Loucy (cell line): ENCODE data around the gene EFHB.
"Not testable (repeated sequence)": the region's sequence is repeated elsewhere in the genome, so short reads cannot be mapped to it uniquely, and the experiment has no call there.

Experiments used
- H2AFZ ChIP-seq: fragments of 200-600 bp; sonication (generic); 2 replicates; pipeline ENCODE4 v1.6.0; 2016; ENCODE audit warnings: antibody characterized with exemption, mild to moderate bottlenecking, low read length, moderate library complexity
- H3F3A ChIP-seq: fragments of 200-600 bp; 2 replicates; pipeline ENCODE4 v1.6.0; 2016; ENCODE audit warnings: antibody characterized with exemption, low read depth, mild to moderate bottlenecking
- H3K27me3 ChIP-seq: fragments of 200-600 bp; sonication (generic); 2 replicates; pipeline ENCODE4 v1.6.1; 2014; ENCODE audit warnings: low read length, mild to moderate bottlenecking; ENCODE audit not compliant: insufficient read depth, poor library complexity, severe bottlenecking
- H3K36me3 ChIP-seq: fragments of 200-600 bp; sonication (generic); 2 replicates; pipeline ENCODE4 v1.6.1; 2016; ENCODE audit warnings: low read length; ENCODE audit not compliant: insufficient read depth
- H3K4me1 ChIP-seq: fragments of 200-600 bp; sonication (generic); 2 replicates; pipeline ENCODE4 v1.5.1; 2014; ENCODE audit warnings: low read length, mild to moderate bottlenecking; ENCODE audit not compliant: insufficient read depth, poor library complexity, severe bottlenecking
- H3K4me2 ChIP-seq: fragments of 200-600 bp; sonication (generic); 2 replicates; pipeline ENCODE4 v1.6.0; 2014; ENCODE audit warnings: antibody characterized with exemption, low read length, low read depth, mild to moderate bottlenecking; ENCODE audit not compliant: poor library complexity, severe bottlenecking
- H3K4me3 ChIP-seq: fragments of 200-600 bp; sonication (generic); 2 replicates; pipeline ENCODE4 v1.5.1; 2014; ENCODE audit warnings: low read length, mild to moderate bottlenecking, mixed read lengths; ENCODE audit not compliant: poor library complexity, severe bottlenecking
- H3K79me2 ChIP-seq: fragments of 200-600 bp; sonication (generic); 2 replicates; pipeline ENCODE4 v1.6.1; 2014; ENCODE audit warnings: low read length; ENCODE audit not compliant: insufficient read depth
- H3K9ac ChIP-seq: fragments of 200-600 bp; sonication (generic); 2 replicates; pipeline ENCODE4 v1.6.0; 2014; ENCODE audit warnings: mild to moderate bottlenecking, low read depth, low read length, moderate library complexity; ENCODE audit not compliant: poor library complexity, severe bottlenecking
- H3K9me2 ChIP-seq: fragments of 200-600 bp; sonication (generic); replicated peaks from 2 replicates; pipeline ENCODE4 v1.6.1; 2016; ENCODE audit warnings: low read depth, low read length, mixed read lengths
- H3K9me3 ChIP-seq: fragments of 200-600 bp; sonication (generic); 2 replicates; pipeline ENCODE4 v1.6.1; 2014; ENCODE audit warnings: mild to moderate bottlenecking, antibody characterized with exemption, low read length, low read depth; ENCODE audit not compliant: insufficient read depth
- H4K20me1 ChIP-seq: fragments of 200-600 bp; sonication (generic); 2 replicates; pipeline ENCODE4 v1.6.0; 2014; ENCODE audit warnings: antibody characterized with exemption, low read length, mild to moderate bottlenecking; ENCODE audit not compliant: insufficient read depth, poor library complexity, severe bottlenecking
- EZH2phosphoT487 ChIP-seq: fragments of 200-600 bp; IDR thresholded peaks from 2 replicates; pipeline ENCODE4 v1.6.1; 2018; ENCODE audit warnings: antibody characterized with exemption, mild to moderate bottlenecking, moderate library complexity, borderline replicate concordance
- TF ChIP-seq, protein P1 (sequence below): fragments of 200-600 bp; sonication (generic); conservative IDR thresholded peaks from 2 replicates; pipeline ENCODE4 v1.5.1; 2014; ENCODE audit warnings: mild to moderate bottlenecking, antibody characterized with exemption, low read length

The EFHB gene

DNA sequence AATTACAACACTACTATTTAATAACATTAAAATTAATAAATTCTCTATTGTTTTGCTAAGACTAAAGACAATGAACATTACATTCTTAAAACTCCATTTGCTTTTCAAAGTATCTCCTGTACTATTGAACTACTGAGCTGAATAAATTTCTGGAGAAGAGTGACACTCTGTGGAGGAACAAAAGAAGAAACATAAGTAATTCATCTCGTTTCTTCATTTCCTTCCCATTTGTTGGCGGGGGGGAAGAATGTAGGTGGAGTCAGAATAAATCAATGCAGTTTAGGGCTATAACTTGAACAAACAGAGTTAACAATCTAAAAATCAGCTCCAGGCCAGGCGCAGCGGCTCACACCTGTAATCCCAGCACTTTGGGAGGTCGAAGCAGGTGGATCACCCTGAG, 32.7 kb downstream of the EFHB start:
- Histone ChIP-seq H3K27me3 (no peaks in the 10 kb centered on the region), H3K4me2 (no peak overlapping the region), H3K4me1 (no peaks in the 10 kb centered on the region), H3K79me2 (no peaks in the 10 kb centered on the region), H2AFZ (no peak overlapping the region), H3K4me3 (no peak overlapping the region), H3K9ac (no peak overlapping the region), H3K9me2 (no peaks in the 10 kb centered on the region), H3F3A (no peaks in the 10 kb centered on the region), H4K20me1 (no peaks in the 10 kb centered on the region), H3K9me3 (no peaks in the 10 kb centered on the region), H3K36me3 (no peaks in the 10 kb centered on the region)
- no peak for TF ChIP-seq EZH2phosphoT487
- TF ChIP-seq, protein P1, sequence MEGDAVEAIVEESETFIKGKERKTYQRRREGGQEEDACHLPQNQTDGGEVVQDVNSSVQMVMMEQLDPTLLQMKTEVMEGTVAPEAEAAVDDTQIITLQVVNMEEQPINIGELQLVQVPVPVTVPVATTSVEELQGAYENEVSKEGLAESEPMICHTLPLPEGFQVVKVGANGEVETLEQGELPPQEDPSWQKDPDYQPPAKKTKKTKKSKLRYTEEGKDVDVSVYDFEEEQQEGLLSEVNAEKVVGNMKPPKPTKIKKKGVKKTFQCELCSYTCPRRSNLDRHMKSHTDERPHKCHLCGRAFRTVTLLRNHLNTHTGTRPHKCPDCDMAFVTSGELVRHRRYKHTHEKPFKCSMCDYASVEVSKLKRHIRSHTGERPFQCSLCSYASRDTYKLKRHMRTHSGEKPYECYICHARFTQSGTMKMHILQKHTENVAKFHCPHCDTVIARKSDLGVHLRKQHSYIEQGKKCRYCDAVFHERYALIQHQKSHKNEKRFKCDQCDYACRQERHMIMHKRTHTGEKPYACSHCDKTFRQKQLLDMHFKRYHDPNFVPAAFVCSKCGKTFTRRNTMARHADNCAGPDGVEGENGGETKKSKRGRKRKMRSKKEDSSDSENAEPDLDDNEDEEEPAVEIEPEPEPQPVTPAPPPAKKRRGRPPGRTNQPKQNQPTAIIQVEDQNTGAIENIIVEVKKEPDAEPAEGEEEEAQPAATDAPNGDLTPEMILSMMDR: no peak

DNA sequence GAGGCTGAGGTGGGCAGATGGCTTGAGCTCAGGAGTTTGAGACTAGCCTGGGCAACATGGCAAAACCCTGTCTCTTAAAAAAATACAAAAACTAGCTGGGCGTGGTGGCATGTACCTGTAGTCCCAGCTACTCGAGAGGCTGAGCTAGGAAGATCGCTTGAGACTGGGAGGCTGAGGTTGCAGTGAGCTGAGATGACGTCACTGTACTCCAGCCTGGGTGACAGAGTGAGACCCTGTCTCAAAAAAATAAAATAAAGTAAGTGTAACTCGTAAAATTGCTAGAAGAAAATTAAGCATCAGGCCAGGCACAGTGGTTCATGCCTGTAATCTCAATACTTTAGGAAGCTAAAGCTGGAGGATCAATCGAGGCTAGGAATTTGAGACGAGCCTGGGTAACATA, 34.2 kb downstream of the EFHB start:
- H3K4me1 ChIP-seq, H3K4me2 ChIP-seq, H3K36me3 ChIP-seq, H3K27me3 ChIP-seq, H3K9me3 ChIP-seq, H4K20me1 ChIP-seq, H3K9me2 ChIP-seq, H2AFZ ChIP-seq, H3F3A ChIP-seq, H3K9ac ChIP-seq, H3K79me2 ChIP-seq, H3K4me3 ChIP-seq: not testable (repeated sequence)

DNA sequence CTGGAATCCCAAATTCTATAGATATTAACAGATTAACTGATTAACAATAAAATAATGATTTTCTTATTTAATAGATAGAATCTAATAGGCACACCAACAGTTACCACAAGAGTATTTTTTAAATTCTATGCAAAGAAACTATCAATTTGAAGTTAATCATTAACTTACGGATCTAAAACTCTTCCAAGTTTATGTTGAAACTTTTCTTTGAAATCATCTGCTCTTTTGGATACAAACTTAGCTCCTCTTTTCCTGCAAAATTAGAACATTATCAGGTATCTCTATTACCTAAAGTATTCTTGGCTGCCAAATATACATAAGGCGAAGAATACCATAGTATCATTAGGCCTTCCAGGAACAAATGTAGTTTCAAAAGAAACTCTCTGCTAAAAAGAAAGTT, 34.8 kb downstream of the EFHB start:
- H3F3A ChIP-seq: no peaks in the 10 kb centered on the region
- no peak overlapping the region for H3K4me2 ChIP-seq
- H4K20me1 ChIP-seq: no peaks in the 10 kb centered on the region
- H2AFZ ChIP-seq: no peak overlapping the region
- no peaks in the 10 kb centered on the region for H3K36me3 ChIP-seq
- no peaks in the 10 kb centered on the region for H3K9me2 ChIP-seq
- H3K79me2 ChIP-seq: no peaks in the 10 kb centered on the region
- H3K9ac ChIP-seq: no peak overlapping the region
- no peaks in the 10 kb centered on the region for H3K27me3 ChIP-seq
- no peaks in the 10 kb centered on the region for H3K9me3 ChIP-seq
- H3K4me3 ChIP-seq: no peak overlapping the region
- H3K4me1 ChIP-seq: no peaks in the 10 kb centered on the region
- TF ChIP-seq, protein P1: no peak
- no peak for TF ChIP-seq EZH2phosphoT487

DNA sequence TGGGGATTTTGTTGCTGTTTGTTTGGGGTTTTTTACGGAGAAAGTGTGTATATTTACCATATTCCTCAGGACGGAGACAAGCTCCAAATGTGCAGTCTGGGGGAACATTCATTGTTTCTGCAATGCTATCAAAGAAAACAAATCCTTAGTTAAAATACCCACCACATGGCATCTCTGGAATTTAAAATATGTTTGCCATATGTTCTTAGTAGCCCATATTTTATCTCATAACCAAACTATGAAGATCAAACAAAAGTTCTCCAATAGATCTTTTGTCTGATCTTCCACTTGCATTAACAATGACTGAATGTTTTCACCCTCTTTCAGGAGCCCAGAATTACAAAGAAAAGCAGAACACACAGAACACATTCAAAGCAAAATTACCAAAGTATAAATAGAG, 35.3 kb downstream of the EFHB start:
- no peaks in the 10 kb centered on the region for H3F3A ChIP-seq
- TF ChIP-seq, protein P1: no peak
- TF ChIP-seq EZH2phosphoT487: no peak
- H3K9me3 ChIP-seq: no peaks in the 10 kb centered on the region
- no peak overlapping the region for H3K4me3 ChIP-seq
- no peak overlapping the region for H2AFZ ChIP-seq
- H3K4me2 ChIP-seq: no peak overlapping the region
- no peaks in the 10 kb centered on the region for H3K27me3 ChIP-seq
- no peaks in the 10 kb centered on the region for H3K36me3 ChIP-seq
- H3K79me2 ChIP-seq: no peaks in the 10 kb centered on the region
- no peaks in the 10 kb centered on the region for H4K20me1 ChIP-seq
- H3K9ac ChIP-seq: no peak overlapping the region
- H3K9me2 ChIP-seq: no peaks in the 10 kb centered on the region
- no peaks in the 10 kb centered on the region for H3K4me1 ChIP-seq
